BE2C (cell line): ENCODE measurements around the gene ANTXRL.
"Not testable (repeated sequence)": the region's sequence is repeated elsewhere in the genome, so short reads cannot be mapped to it uniquely, and the experiment has no call there.

ENCODE experiments used
- DNase-seq: peaks from one replicate; pipeline ENCODE4 v3.0.0-alpha.2; 2020
- H3K27me3 ChIP-seq: fragments of 250-450 bp; sonication (Bioruptor Pico); 2 replicates; pipeline ENCODE4 v1.5.1; 2020; ENCODE audit warnings: mild to moderate bottlenecking
- H3K36me3 ChIP-seq: fragments of 250-450 bp; sonication (Bioruptor Pico); 2 replicates; pipeline ENCODE4 v1.5.1; 2020; ENCODE audit warnings: mild to moderate bottlenecking
- H3K4me1 ChIP-seq: fragments of 250-450 bp; sonication (Bioruptor Pico); 2 replicates; pipeline ENCODE4 v1.5.1; 2020
- H3K4me3 ChIP-seq: 2 replicates; pipeline ENCODE4 v1.5.1; 2011; ENCODE audit warnings: low read depth, low read length
- H3K9me3 ChIP-seq: fragments of 250-450 bp; sonication (Bioruptor Pico); 2 replicates; pipeline ENCODE4 v1.5.1; 2020
- CTCF ChIP-seq: IDR thresholded peaks from 2 replicates; pipeline ENCODE4 v1.5.1; 2012; ENCODE audit warnings: mild to moderate bottlenecking, low read depth, low read length

ANTXRL gene

GRCh38 chr10:46297406-46298204, 10.8 kb downstream of the ANTXRL start:
- Histone ChIP-seq H3K4me3 (no peak overlapping the region), H3K4me1 (no peaks in the 10 kb centered on the region), H3K27me3 (no peaks in the 10 kb centered on the region), H3K9me3 (no peaks in the 10 kb centered on the region), H3K36me3 (no peaks in the 10 kb centered on the region)
- DNase-seq, result no peak
- no peak for TF ChIP-seq CTCF

DNA sequence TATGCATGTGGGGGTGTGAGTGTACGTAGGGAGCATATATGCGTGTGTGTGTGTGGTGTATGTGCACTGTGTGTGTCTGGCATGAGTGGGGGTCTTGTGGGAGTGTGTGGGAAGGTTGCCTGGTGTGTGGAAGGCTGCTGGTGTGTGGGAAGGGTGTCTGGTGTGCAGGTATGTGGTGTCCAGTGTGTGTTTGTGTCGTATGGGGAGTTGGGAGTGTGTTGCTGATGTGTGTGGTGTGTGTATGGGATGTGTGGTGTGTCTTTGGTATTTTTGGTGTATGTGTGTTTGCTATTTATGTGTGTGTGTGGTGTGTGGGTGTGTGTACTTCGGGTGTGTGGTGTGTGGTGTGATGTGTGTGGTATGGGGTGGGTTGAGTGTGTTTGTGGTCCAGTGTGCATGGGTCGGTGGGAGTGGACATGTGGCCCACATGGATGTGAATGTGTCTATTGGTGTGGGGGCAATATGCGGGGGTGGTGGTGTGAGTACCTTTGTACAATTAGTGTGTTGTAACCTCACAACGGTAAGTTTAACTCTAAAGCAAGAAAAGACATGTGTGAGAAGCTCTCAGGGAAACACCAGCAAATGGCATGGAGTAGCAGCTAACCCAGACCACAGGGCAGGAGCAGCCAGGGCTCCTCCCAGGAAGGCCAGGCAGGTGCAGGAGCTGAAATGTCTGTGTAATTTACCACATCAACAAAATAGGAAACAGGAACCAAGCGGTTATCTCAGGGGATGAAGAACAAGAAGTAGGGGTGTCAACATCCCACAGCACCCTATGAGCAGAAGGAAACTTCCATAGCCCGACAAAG, 11.9 kb downstream of the ANTXRL start:
- no peaks in the 10 kb centered on the region for H3K9me3 ChIP-seq
- no peak for TF ChIP-seq CTCF
- no peak for DNase-seq
- H3K4me1 ChIP-seq, result no peaks in the 10 kb centered on the region
- no peaks in the 10 kb centered on the region for H3K27me3 ChIP-seq
- no peaks in the 10 kb centered on the region for H3K36me3 ChIP-seq
- H3K4me3 ChIP-seq, result no peak overlapping the region

DNA sequence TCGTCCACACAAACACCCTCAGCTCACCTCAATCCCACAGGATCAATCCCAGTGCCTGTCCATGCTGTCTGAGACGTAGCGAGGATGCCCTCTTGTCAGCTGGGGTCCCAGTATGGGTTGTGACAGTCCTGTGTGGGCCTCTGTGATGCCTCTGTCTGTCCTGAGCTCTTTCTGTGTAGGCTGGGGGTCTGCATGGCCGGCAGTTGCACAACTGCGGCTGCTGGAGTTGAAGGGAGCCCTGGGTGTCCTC, 12.4 kb downstream of the ANTXRL start:
- H3K36me3 ChIP-seq, result no peaks in the 10 kb centered on the region
- H3K27me3 ChIP-seq, result no peaks in the 10 kb centered on the region
- no peaks in the 10 kb centered on the region for H3K9me3 ChIP-seq
- H3K4me1 ChIP-seq, result no peaks in the 10 kb centered on the region
- no peak for DNase-seq
- no peak for TF ChIP-seq CTCF
- no peak overlapping the region for H3K4me3 ChIP-seq

GRCh38 chr10:46299536-46300369, 13.0 kb downstream of the ANTXRL start:
- Histone ChIP-seq H3K36me3 (no peaks in the 10 kb centered on the region), H3K4me1 (no peaks in the 10 kb centered on the region), H3K9me3 (no peaks in the 10 kb centered on the region), H3K27me3 (no peaks in the 10 kb centered on the region), H3K4me3 (no peak overlapping the region)
- no peak for DNase-seq
- TF ChIP-seq CTCF, result no peak

DNA sequence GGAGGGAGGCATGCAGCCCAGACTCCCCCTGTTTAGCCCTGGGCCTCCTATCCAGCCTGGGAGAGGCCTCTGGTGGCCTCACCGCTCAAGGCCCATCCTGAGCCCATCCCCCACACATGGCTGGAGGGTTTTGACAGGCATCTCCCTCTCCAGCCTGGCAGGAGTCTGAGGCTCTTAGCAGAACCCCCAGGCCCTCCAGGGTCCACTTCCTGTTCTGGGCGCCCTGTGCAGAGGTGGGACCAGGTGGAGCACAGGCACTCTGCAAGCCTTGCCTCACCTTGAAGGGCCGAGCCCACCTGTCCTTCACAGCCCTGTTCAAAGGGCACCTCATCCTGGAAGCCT, 13.5 kb downstream of the ANTXRL start:
- H3K36me3 ChIP-seq, DNase-seq, H3K9me3 ChIP-seq, H3K4me3 ChIP-seq, H3K27me3 ChIP-seq, H3K4me1 ChIP-seq: not testable (repeated sequence)

GRCh38 chr10:46301056-46301645, 14.4 kb downstream of the ANTXRL start:
- H3K27me3 ChIP-seq, result no peaks in the 10 kb centered on the region
- no peaks in the 10 kb centered on the region for H3K4me1 ChIP-seq
- no peaks in the 10 kb centered on the region for H3K36me3 ChIP-seq
- no peak for DNase-seq
- H3K4me3 ChIP-seq, result no peak overlapping the region
- TF ChIP-seq CTCF, result no peak
- no peaks in the 10 kb centered on the region for H3K9me3 ChIP-seq
